ENCODE results near the gene CPNE7.
A peak's percentile ranks its signal among the peaks of the same experiment; 100 is the strongest.

Gene CPNE7

GRCh38 chr16:89549007-89549700, 26.4 kb upstream of the CPNE7 start:
- DNase-seq (ENCODE audit: low spot score): no peak

DNA sequence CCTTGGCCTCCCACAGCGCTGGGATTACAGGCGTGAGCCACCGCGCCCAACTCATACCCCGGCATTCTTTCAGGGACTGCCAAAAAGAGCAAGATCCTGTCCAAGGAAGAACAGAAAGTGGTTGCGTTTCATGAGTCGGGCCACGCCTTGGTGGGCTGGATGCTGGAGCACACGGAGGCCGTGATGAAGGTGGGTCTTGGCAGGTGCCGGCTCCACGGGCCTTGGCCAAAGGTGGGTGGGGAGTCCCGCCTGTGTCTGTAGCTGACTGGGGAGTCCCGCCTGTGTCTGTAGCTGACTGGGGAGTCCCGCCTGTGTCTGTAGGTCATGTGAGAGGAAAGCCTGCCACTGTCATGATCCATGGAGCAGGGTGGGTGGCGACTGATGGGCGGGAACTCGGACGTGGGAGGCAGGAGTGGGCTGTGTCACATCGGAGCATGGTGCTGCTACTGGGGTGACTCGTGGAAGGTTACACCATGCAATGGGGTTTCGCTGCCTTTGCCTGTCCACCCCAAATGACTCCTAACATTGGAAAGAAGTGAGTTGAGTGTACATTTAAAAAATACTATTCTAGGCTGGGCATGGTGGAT, 25.0 kb upstream of the CPNE7 start:
- DNase-seq (ENCODE audit: low spot score): no peak

GRCh38 chr16:89552329-89552728, 23.2 kb upstream of the CPNE7 start:
- no peak for DNase-seq (ENCODE audit: low spot score)

GRCh38 chr16:89552913-89553312, 22.6 kb upstream of the CPNE7 start:
- no peak for DNase-seq (ENCODE audit: low spot score)

DNA sequence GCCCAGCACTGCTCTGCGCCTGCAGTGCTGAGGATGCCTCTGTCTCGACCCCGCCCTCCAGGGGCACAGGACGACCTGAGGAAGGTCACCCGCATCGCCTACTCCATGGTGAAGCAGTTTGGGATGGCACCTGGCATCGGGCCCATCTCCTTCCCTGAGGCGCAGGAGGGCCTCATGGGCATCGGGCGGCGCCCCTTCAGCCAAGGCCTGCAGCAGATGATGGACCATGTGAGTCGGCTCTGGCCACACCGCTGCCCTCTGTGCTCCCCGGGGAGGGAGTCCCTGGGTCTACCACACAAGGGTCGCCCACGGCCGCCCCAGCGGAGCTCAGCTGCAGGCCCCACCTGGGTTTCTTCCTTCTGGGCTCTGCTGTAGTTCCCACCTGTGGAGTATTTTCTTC, 21.8 kb upstream of the CPNE7 start:
- no peak for DNase-seq (ENCODE audit: low spot score)

- DNase-seq (ENCODE audit: low spot score): no peak
These were observed 21.2 kb upstream of the CPNE7 start for GRCh38 chr16:89554343-89554742.

- DNase-seq (ENCODE audit: low spot score): no peak
These were observed 20.3 kb upstream of the CPNE7 start for GRCh38 chr16:89555265-89555664.

GRCh38 chr16:89555780-89556179, 19.8 kb upstream of the CPNE7 start:
- no peak for DNase-seq (ENCODE audit: low spot score)

GRCh38 chr16:89556750-89557689, 18.5 kb upstream of the CPNE7 start:
- peak; percentile 77 for DNase-seq (ENCODE audit: low spot score)

DNA sequence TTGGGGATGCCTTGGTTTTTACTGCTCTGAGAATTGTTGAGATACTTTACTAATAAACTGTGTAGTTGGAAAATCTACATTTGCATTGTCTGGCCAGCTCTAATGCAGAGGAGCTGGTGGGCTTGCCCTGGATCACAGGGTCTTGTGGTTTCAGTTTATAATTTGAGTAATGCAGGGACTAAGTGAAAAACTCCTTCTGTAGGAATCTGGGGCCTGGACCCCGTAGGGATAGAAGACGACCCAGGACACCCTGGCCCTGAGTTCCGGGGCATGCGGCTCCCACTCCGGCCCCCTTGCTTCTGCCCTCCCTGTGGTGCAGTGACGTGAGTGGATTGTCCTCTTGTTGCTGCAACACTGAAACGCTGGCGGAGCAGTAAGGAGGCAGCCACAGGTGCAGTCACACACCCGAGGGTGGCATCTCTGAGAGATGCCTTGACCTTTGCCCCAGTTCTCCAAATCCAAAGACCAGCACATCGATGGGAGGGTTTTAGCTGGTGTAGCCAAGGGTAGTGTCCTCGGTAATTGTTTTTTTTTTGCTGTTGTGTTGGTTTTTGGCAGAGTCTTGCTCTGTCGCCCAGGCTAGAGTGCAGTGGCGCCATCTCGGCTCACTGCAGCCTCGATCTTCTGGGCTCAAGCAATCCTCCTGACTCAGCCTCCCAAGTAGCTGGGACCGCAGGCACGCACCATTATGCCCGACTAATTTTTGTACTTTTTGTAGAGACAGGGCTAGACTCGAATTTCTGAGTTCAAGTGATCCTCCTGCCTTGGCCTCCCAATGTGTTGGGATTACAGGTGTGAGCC, 17.7 kb upstream of the CPNE7 start:
- DNase-seq (ENCODE audit: low spot score): no peak

DNA sequence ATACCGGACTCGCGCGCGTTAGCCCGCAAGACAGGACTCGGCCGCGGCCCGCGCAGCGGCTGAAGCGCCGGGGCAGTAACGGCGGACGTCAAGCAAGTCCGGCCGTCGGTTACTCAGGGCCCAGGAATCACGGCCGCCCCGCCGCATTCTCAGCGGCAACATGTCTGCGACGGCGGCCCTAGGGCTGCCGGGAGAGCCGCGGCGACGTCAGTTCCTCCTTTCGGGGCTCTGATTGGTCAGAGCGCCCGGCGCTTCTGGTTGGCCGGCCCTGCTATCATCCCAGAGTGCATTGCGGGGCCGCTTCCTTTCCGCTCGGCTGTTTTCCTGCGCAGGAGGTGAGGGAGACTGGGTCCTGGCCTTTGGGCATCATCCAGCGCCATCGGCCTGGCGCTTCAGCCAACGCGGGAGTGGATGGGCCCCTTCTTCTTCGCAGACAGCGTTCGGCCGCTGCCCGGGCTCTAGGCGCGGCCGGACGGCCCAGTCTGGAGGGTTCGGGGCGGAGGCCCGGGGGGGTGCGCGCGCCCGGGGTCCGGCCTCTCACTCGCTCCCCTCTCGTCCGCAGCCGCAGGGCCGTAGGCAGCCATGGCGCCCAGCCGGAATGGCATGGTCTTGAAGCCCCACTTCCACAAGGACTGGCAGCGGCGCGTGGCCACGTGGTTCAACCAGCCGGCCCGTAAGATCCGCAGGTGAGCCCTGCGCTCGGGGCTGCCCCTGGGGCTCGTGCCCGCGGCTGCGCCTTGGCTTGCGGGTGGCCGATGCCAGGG, 15.0 kb upstream of the CPNE7 start, which contains the start of gene RPL13:
RPL13 (plus strand) TSS at position 305 of the 764 bp plus-strand sequence; CDS start at position 583, 278 bp downstream.
- peak; percentile 94 for DNase-seq (ENCODE audit: low spot score)

DNA sequence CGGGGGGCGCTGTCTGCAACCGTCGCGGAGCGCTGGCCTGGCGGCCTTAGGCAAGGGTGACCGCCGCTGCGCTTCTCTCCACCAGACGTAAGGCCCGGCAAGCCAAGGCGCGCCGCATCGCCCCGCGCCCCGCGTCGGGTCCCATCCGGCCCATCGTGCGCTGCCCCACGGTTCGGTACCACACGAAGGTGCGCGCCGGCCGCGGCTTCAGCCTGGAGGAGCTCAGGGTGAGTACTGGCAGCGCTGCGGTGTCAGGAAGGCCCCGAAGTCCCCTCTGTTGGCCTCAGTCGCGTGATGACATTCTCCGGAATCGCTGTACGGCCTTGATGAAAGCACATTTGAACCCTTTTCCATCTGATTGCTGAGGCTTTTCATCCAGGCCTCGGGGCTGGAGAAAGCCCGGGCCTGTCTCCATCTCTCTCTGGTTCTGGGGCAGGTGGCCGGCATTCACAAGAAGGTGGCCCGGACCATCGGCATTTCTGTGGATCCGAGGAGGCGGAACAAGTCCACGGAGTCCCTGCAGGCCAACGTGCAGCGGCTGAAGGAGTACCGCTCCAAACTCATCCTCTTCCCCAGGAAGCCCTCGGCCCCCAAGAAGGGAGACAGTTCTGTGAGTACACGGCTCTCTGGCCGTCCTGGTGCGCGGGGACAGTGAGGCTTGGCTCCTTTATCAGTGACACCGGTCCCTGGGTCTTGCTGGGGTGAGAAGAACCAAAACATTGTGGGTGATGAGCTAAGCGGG, 14.2 kb upstream of the CPNE7 start:
- no peak for DNase-seq (ENCODE audit: low spot score)

- DNase-seq (ENCODE audit: low spot score): no peak
These were observed 13.5 kb upstream of the CPNE7 start for GRCh38 chr16:89561884-89562599.

DNA sequence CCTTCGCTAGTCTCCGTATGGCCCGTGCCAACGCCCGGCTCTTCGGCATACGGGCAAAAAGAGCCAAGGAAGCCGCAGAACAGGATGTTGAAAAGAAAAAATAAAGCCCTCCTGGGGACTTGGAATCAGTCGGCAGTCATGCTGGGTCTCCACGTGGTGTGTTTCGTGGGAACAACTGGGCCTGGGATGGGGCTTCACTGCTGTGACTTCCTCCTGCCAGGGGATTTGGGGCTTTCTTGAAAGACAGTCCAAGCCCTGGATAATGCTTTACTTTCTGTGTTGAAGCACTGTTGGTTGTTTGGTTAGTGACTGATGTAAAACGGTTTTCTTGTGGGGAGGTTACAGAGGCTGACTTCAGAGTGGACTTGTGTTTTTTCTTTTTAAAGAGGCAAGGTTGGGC, 12.6 kb upstream of the CPNE7 start:
- no peak for DNase-seq (ENCODE audit: low spot score)

- no peak for DNase-seq (ENCODE audit: low spot score)
These were observed 11.7 kb upstream of the CPNE7 start for GRCh38 chr16:89563639-89564392.

GRCh38 chr16:89564476-89565255, 10.9 kb upstream of the CPNE7 start:
- no peak for DNase-seq (ENCODE audit: low spot score)

DNA sequence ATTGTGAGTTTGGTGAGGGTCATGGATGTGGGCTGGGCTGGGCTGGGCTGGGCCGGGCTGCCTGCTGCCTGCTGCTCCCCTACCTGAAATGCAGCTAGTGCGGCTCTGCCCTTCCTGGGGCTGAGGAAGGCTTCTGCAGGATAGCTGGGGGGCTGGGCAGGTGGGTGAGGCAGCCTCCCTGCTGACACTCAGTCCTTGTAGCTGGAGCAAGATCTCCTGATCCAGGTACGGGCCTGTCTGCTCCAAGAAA, 10.4 kb upstream of the CPNE7 start:
- no peak for DNase-seq (ENCODE audit: low spot score)

- peak; percentile 51 for DNase-seq (ENCODE audit: low spot score)
These were observed 9.8 kb upstream of the CPNE7 start for GRCh38 chr16:89565506-89566372.

All from hematopoietic multipotent progenitor cell treated with erythropoietin and hydrocortisone succinate and interleukin-3 and kit ligand, for 17 days (in vitro differentiated cells).